Testis (tissue), 3 donors: ENCODE results near the gene TDRD1. TPM values are rescaled to one million over a fixed set of nuclear protein-coding genes. Genes with fewer than 3 reads are reported as not detected.

Experiments
- DNase-seq: peaks from one replicate; pipeline ENCODE4 v3.0.0-alpha.2; 2019
- H3K27ac ChIP-seq, 2 donors: fragments of 200-600 bp; sonication (generic); one replicate each; pipeline ENCODE4 v1.5.1; 2019
- H3K27me3 ChIP-seq: fragments of 200-600 bp; sonication (generic); one replicate; pipeline ENCODE4 v1.5.1; 2019
- H3K36me3 ChIP-seq: fragments of 200-600 bp; sonication (generic); one replicate; pipeline ENCODE4 v1.5.1; 2017; ENCODE audit warnings: low read depth; ENCODE audit errors: missing control alignments
- H3K4me1 ChIP-seq: fragments of 200-600 bp; sonication (generic); one replicate; pipeline ENCODE4 v1.5.1; 2019
- H3K4me3 ChIP-seq, 2 donors: fragments of 200-600 bp; sonication (generic); one replicate each; pipeline ENCODE4 v1.5.1; 2017 to 2019
- H3K9me3 ChIP-seq: fragments of 200-600 bp; sonication (generic); one replicate; pipeline ENCODE4 v1.5.1; 2017
- POLR2A ChIP-seq: fragments of 450-650 bp; IDR thresholded peaks from one replicate; pipeline ENCODE4 v1.6.1; 2017; ENCODE audit warnings: antibody characterized with exemption, mild to moderate bottlenecking, moderate library complexity
- WGBS, 2 donors: methylation state at CpG; one replicate each; pipeline ENCODE4 v1.1.5; 2018; 5-methylcytosine and 5-hydroxymethylcytosine counted together
- intact Hi-C: fragments of 100-400 bp; cut with DNase I; formaldehyde crosslinking; loops from one replicate; pipeline ENCODE4 v1.15.1; 2023; ENCODE audit warnings: low total_unique reads
- polyA plus RNA-seq: library from polyadenylated mRNA; stranded (reverse); fragments of 350-450 nt; fragmentation: Illumina TruSeq; extraction: RNeasy Lipid Tissue Mini Kit (QIAGEN cat#74804); gene quantifications from one replicate; pipeline ENCODE4 v1.2.3, GENCODE V29; 2014; ENCODE audit warnings: low read depth, low replicate concordance; ENCODE audit not compliant: insufficient read depth
- total RNA-seq, 2 donors: library from RNA; depleted of rRNA; stranded (reverse); fragments of >200 nt; gene quantifications; one replicate each; pipeline ENCODE4 v1.2.3, GENCODE V29; 2016
- TF ChIP-seq, protein P1 (sequence below), 3 experiments: fragments of 450-650 bp in 2 of 3; fragments of 200-600 bp in 1 of 3; sonication (generic) in 1 of 3; IDR thresholded peaks; one replicate each; pipeline ENCODE4 v1.5.1; 2016 to 2019; ENCODE audit warnings: antibody characterized with exemption in 3 of 3, mild to moderate bottlenecking in 2 of 3, moderate library complexity in 1 of 3

The TDRD1 gene
- total and polyA plus RNA-seq, 3 donors from 2014 or later: 25.7 to 32.7 (median 32.3) TPM

DNA sequence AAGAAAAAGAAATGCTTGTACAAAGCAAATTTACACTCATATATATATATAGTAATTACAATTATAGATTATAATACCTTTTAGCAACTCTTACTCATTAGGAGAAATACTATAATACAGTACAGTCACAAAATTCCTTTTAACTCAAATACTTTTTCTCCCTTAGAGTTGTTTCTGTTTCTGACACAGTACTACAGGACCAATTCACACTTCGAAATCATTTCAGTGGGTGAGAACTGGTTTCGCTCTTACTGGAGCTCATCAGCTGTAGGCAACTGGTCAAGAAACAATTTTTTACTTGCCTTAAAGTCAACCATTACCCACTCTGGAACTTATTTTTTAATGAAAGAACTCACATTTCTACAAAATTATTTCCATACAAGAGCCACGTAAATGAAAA, 11.2 kb upstream of the TDRD1 start:
- peaks cover 14% of the 10 kb centered on the region for H3K4me1 ChIP-seq
- H3K9me3 ChIP-seq: no peaks in the 10 kb centered on the region
- no peaks in the 10 kb centered on the region for H3K36me3 ChIP-seq
- no peak overlapping the region for H3K27ac ChIP-seq
- no peak for DNase-seq
- intact Hi-C loops: no loop called here
- TF ChIP-seq, protein P1, sequence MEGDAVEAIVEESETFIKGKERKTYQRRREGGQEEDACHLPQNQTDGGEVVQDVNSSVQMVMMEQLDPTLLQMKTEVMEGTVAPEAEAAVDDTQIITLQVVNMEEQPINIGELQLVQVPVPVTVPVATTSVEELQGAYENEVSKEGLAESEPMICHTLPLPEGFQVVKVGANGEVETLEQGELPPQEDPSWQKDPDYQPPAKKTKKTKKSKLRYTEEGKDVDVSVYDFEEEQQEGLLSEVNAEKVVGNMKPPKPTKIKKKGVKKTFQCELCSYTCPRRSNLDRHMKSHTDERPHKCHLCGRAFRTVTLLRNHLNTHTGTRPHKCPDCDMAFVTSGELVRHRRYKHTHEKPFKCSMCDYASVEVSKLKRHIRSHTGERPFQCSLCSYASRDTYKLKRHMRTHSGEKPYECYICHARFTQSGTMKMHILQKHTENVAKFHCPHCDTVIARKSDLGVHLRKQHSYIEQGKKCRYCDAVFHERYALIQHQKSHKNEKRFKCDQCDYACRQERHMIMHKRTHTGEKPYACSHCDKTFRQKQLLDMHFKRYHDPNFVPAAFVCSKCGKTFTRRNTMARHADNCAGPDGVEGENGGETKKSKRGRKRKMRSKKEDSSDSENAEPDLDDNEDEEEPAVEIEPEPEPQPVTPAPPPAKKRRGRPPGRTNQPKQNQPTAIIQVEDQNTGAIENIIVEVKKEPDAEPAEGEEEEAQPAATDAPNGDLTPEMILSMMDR (IDR thresholded peaks at IDR 0.05): no peak
- TF ChIP-seq POLR2A: no peak
- H3K4me3 ChIP-seq: no peak overlapping the region
- H3K27me3 ChIP-seq: no peaks in the 10 kb centered on the region
- WGBS, 2 donors: 88 to 91% methylated on average over 3 of the region's 3 CpGs

DNA sequence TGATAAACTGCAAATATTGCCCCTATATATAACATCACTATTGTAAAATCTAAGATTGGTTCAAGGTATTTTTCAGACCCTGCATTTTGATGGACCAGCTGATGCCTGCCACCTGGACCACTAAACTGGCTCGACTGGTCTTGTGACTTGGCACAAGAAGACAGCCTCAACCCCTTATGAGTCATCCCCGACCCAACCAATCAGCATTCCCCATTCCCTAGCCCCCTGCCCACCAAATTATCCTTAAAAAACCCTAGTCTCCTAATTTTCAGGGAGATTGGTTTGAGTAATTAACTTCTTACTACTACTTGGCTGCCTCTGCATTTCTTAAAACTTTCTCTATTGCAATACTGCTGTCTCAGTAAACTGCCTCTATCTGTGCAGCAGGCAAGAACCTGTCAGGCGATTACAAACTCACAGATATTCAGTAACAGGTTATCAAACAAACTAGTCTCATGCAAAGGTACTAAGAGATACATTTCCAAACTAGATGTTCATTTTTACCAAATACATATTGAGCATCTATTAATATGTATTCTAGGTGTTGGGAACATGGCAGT, 10.6 kb upstream of the TDRD1 start:
- H3K4me3 ChIP-seq: no peak overlapping the region
- H3K9me3 ChIP-seq: no peaks in the 10 kb centered on the region
- DNase-seq: no peak
- no peaks in the 10 kb centered on the region for H3K27me3 ChIP-seq
- no peaks in the 10 kb centered on the region for H3K36me3 ChIP-seq
- peaks cover 14% of the 10 kb centered on the region for H3K4me1 ChIP-seq
- WGBS, 2 donors: 92 to 95% methylated on average over 3 of the region's 3 CpGs
- TF ChIP-seq, protein P1 (IDR thresholded peaks at IDR 0.05): no peak
- no peak for TF ChIP-seq POLR2A
- intact Hi-C loops: no loop called here
- no peak overlapping the region for H3K27ac ChIP-seq

DNA sequence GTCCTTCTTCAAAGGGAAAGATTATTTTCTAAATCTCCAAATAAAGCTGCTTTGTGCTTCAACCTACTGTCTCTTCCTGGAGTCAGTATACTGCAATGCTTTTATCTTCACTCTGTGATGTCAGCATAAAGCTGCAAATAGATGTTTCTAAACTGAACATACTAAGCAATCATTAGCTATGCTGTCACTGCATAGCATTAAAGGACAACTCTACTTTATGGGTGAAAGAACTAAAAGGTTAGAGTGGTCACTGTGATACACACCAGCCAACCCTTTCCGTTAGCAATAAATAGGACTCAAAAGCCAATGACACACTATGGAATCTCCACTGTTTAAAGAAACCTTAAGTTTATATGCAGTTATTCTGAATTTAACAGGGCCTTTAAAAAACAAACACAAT, 6.9 kb upstream of the TDRD1 start:
- no peaks in the 10 kb centered on the region for H3K27me3 ChIP-seq
- intact Hi-C loops: no loop called here
- TF ChIP-seq POLR2A: no peak
- TF ChIP-seq, protein P1 (IDR thresholded peaks at IDR 0.05): no peak
- peak overlapping the region in 1 of 2 donors; percentile 97 for H3K4me3 ChIP-seq
- no peaks in the 10 kb centered on the region for H3K36me3 ChIP-seq
- no peaks in the 10 kb centered on the region for H3K9me3 ChIP-seq
- no peak for DNase-seq
- peak overlapping the region; percentile 95 to 97 for H3K27ac ChIP-seq
- H3K4me1 ChIP-seq: peaks cover 8% of the 10 kb centered on the region
- WGBS, 2 donors: 7 to 18% methylated on average over 1 of the region's 1 CpG

DNA sequence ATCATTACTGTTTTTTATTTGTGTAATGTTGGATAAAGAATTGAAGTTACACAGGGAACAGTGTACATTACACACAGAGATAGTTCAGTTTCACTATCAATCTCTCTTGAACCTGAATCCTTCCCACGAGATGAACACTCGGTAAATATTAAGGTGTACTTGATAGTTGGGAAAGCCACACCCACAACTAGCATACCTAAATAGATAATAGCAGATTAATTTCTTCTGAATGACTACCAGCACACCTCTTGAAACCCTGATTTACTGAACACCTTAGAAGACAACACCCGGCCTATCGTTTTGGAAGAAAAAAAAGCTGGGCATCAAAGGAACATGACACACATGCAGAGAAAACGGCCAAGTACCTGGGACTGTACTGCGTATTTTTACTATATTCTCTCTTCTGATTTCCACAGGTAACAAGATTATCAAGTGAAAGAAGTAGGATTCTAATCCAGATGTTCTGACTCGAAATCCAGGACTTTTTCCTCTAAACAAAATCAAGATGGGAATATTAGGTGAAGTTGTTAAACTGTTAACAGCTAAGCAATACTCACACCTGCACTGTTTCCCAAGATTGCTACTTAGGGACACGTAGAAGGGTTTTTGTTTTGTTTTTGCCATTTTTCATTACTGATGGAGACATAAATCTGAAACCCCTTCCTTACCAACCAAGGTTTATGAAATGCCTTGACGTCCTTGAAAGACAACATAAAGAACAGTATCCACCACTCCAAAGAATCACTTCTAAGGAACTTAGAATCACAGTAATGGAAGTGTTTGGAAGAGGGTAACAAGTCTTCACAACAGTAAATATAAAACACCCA, 6.2 kb upstream of the TDRD1 start:
- Histone ChIP-seq H3K9me3 (no peaks in the 10 kb centered on the region), H3K36me3 (no peaks in the 10 kb centered on the region), H3K27me3 (no peaks in the 10 kb centered on the region), H3K4me1 (peaks cover 8% of the 10 kb centered on the region), H3K27ac (peak overlapping the region; percentile 95 to 97), H3K4me3 (peak overlapping the region; percentile 94 to 97)
- TF ChIP-seq, protein P1 (IDR thresholded peaks at IDR 0.05): no peak
- no peak for TF ChIP-seq POLR2A
- no peak for DNase-seq
- intact Hi-C loops: no loop called here
- WGBS, 2 donors: 10 to 17% methylated on average over 9 of the region's 9 CpGs
